DMS153 (cell line): ENCODE measurements around the gene SEMA4D.

Experiments used
- DNase-seq: peaks from one replicate; lab custom pipeline; 2025; lab: John Stamatoyannopoulos, UW

The SEMA4D gene, protein sequence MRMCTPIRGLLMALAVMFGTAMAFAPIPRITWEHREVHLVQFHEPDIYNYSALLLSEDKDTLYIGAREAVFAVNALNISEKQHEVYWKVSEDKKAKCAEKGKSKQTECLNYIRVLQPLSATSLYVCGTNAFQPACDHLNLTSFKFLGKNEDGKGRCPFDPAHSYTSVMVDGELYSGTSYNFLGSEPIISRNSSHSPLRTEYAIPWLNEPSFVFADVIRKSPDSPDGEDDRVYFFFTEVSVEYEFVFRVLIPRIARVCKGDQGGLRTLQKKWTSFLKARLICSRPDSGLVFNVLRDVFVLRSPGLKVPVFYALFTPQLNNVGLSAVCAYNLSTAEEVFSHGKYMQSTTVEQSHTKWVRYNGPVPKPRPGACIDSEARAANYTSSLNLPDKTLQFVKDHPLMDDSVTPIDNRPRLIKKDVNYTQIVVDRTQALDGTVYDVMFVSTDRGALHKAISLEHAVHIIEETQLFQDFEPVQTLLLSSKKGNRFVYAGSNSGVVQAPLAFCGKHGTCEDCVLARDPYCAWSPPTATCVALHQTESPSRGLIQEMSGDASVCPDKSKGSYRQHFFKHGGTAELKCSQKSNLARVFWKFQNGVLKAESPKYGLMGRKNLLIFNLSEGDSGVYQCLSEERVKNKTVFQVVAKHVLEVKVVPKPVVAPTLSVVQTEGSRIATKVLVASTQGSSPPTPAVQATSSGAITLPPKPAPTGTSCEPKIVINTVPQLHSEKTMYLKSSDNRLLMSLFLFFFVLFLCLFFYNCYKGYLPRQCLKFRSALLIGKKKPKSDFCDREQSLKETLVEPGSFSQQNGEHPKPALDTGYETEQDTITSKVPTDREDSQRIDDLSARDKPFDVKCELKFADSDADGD

DNA sequence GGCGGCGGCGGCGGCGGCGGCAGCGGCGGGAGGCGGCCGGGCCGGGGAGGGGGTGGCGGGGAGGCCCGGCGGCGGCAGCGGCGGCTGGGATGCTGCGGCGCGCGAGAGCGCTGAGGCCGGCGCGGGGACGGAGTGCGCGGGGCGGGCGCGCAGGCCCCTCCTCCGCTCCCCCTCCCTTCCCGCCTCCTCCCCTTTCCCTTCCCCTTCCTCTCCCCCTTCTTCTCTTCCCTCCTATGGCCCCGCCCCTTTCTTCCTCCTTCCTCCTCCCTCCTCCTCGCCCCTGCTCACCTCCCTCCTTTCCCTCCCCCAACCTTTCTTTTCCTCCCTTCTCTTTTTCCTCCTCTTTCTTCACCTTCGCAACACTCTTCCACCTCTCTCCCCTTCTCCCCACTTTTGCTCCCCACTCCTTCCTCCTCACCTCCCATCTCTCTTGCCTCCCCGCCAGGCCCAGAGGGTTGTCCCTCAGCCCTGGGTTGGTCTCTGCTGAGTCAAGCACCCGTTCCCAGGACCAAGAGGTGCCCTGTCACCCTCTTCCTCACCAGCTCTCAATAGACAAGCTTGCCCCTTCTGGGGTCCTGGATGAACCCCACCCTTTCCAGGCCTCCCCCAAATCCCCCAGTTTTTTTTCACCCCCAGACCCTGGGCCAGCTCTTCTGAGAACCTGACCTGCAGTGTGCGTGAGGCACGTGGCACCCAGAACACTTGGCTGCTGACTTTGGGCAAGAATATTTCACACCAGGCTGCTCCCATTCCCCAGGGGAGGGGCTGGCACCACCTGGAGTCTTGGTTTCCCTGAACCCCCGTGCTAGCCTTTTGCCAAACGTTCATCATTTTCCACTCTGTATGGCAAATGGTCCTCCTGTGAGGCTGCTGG is at the start of gene SEMA4D:
TSS of gene SEMA4D (minus strand) at position 136 of the 874 bp plus-strand sequence. CDS start 92,657 bp downstream, outside the sequence.
- DNase-seq = peak; percentile 25

DNA sequence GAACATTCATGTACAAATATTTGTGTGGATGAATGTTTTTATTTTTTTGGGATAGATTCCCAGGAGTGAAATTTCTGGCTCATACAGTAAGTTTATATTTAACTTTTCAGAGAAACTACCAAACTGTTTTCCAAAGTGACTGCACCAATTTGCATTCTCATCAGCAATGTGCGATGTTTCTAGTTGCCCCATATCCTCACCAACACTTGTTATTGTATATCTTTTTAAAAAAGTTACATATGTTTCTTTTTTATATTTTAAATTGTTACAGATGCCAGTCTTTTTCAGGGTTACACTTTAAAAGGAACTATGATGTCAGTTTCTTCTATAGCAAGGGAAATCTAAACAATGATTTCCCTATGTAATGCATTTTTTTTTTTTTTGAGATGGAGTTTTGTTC is 49.1 kb upstream of the SEMA4D start:
- DNase-seq = no peak

DNA sequence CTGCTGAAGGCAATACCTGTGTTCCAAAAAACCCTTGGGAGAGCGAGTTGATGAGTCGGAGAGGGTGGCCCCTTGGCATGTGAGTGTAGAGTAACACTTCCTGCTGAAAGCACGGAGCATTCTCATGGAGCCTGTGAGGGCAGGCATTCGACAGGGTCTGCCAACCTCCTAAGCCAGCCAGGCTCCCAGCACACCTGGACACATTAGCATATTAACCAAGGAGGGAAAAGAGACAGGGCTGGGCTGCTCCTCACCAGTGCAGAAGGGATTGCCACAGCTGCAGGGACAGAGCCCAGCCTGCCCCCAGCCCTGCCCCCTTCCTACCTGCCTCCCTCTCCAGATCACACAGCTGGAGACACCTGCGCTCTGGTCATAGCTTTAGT is 46.4 kb upstream of the SEMA4D start:
- no peak for DNase-seq

DNA sequence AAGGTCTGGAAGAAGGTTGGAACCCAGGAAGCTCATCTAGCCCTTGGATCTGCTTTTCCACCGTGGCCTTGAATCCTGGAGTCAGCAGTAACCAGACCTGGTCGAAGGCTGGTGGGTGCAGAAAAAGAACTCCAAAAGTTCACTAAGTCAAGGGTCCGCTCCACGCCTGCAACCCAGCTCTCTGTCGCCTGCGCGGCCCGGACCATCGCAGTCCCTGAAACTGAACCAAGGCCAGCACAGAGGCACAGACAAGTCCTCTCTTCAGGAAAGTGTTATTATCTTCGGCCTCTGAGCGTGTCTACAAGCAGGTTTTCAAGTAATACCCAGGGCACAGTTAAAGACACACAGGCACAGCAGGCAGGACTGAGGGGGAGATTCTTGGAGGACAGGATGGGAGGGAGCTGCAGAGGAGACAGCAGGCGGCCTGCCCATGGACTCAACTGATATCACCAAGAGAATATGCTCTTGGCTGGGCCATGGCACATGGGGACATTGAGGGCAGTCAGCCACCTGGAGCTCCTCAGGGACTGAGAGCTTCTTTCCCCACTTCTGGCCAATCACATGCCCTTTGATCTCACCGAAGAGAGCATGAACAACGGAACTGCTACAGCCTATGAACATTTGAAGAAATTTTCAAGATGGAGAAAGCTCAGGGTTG is 45.8 kb upstream of the SEMA4D start:
- DNase-seq = no peak

DNA sequence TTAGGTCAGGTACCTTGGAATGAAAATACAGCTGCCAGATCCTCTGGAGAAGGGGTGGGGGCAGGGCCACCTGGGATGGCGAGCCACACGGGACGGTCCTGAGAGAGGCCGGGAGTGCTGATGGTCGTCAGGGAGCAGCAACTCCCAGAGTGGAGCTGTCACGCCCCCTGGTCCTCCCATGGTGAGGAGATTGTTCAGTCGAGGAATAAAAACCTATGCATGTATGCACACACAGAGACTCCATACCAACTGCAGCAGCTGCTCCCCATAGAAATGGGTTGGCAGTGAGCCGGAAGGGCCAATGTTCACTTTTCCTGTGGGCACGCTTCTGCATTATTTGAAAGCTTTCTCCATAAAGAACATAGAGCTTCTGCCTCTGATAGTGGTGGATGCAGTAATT is 45.2 kb upstream of the SEMA4D start:
- no peak for DNase-seq

DNA sequence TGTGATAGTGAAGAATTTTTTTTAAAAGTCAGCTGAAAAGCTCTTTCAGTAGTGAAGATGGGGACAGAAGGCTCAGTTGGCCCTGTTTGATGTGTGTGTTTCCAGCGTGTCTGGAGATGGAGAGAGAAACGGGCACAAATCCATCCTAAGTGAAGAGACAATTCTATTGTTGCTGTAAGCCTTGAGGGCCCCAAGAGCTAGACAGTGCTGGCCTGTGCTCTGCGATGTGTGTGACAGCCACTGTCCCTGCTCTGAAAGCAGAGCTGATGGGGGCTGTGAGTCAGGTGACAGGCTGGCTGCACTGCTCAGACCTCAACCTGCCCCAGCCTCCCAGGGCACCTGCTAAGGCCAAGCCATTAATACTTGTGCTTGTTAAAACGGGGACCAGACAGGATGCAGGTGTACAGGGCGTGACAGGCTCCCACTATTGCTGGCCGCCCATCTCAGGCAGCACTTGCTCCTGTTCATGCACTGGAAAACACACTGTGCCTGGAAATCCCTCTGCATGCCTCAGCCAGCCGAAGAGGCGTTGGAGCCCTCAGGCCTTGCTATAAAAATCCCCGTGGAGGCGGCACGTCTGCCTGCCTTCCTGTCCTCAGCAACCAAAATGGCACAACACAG is 44.6 kb upstream of the SEMA4D start:
- peak; percentile 50 for DNase-seq

DNA sequence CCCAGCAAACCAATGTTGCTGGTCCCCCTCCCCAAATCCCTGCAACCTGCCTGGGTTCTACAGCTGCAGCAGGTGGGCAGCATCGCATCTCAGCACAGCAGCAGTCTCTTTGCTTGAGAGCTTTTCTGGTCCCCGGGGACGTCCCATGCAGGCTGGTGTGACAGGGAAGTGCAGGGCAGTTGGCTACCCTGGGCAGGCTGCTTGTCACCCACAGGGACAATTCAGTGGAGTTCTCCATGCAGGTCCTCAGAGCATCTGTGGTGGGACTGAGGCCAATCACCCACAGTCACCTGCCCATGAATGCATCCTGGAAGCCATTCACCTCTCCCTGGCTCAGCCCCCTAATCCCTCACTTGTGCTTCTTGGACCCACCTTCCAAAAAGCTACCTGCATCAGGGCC is 43.9 kb upstream of the SEMA4D start:
- DNase-seq = no peak

DNA sequence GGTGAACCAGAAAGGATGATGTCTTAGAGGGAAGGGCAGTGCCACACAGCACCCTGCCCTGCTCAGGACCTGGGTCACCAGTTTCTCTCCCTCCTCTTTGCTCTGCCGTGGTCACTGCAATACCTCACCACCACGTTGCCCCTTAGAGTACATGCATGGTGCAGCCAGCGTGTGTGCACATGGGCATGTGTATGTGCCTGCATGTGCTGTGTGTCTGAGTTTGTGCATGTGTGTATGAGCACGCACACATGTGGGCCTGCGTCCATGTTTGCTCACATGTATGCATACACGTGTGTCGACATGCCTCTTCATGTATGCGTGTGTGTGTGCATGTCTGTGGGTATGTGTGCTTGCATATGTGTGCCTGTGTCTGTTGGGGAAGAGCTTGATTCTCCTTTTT is 41.5 kb upstream of the SEMA4D start:
- DNase-seq = no peak

DNA sequence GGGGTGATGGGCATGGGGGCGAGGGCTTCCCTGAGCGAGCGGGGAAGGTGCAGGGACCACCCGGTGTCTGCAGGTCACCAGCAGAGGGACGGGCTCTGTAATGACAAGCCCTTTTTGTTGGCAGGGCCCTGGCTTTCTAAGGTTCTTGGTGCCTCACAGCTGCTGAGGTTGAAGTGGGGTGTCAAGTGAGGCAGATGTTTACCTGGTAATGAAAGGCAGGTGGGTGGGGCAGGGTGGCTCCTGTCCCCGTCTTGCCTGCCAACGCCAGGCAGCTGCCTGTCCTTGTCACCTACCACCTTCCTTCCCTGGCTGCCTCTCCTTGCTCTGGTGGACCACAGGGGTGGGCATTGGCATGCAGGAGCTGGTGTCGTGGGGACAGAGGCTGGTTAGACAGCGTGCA is 41.0 kb upstream of the SEMA4D start:
- DNase-seq = peak; percentile 54

DNA sequence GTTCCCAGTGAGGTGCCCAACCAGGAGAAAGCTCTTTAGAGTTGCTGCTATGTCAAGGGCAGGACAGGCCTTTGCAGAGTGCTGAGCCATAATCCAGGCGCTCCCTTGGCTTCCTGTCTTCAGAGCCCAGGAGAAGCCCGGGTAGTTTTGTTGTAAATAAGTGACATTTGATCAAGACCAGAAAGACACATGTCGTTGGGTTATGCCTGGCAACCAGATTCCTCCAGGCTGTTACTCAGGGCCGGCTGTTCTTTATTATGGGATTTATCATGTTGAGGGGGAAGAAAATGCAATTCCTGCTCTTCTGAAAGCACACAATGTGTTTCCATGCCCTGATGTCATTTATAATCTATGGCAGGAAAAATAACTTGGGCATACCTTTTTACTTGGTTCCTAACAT is 39.3 kb upstream of the SEMA4D start:
- no peak for DNase-seq

DNA sequence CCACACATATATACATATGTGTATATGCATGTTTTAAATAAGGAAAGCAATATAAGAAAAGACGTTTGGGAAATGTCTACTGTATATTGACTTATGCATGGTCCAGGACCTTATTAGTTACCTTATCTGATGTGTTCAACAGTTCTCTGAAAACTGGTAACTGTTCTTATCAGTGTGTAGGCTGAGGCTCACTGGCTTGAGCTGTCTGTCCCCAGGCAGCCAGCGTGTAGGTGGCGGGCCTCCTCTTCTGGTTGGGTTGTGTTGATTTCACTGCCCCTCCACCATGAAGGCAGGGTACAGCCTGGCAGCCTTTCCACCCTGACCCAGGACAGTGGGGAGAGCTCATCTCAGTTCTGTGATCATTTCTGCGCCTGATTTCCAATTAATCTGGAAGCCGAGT is 38.7 kb upstream of the SEMA4D start:
- DNase-seq = no peak

DNA sequence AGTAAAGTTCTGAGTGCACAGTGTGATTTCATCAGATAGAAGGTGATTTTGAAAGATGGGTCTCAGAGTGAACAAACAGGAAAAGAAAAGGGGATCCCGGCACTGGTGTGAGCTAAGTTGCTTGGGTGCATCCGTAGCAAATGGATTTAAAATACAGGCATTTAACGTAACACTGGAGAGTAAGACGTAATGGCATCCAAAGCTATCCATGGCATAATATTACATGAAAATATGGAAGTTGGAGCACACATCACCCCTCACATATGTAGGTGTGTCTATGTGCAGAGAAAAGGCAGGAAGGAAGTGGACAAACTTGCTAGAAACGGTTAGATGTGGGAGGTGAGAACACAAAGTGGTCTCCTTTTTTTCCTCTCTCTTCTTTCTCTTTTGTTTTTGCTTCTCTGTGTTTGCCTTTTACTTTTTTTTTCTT is 38.2 kb upstream of the SEMA4D start:
- DNase-seq = no peak

DNA sequence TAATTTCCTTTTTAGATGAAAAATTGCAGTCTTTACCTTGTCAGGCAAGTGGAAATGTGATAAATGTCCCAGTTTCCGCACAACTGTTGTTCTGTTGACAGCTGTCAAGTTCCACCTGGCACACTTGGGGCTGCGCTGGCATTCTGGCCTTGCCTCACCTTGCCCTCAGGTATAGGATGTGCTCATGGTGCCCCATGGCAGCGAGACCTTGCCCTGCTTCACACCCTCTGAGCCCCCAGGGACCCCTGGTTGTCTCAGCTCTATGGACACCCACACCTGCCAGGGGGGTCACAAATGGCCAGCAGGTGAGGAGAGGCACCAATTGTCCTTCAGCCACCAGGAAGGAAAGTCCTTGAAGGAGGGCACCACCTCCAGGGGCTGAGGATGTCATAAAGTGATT is 37.5 kb upstream of the SEMA4D start:
- DNase-seq = no peak

DNA sequence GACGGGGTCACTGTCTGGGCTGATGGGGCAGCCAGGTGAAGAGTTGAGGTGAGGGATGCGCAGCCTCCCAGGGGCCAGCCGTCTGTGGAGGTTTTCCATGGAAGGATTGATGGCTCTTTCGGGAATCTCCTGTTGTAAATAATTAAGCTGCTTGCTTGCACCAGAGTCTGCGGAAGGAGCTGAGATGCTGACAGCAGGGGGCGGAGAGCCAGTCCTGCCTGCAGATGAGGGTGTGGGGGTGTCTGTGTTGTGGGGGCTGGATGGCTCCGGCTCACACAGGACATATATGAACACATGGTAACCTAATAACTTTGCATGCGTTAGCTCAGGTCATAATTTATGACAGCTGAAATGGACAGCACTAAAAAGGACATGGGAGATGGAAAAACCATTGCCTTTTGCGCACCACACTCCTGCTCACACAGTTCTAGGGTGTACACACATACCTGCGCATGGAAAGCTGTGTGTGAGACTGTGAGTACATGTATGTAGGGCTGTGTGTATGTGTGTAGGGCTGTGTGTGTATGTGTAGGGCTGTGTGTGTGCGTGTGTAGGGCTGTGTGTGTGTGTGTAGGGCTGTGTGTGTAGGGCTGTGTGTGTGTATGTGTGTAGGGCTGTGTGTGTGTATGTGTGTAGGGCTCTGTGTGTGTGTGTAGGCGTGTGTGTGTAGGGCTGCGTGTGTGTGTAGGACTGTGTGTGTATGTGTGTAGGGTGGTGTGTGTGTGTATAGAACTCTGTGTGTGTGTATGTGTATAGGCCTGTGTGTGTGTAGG is 36.8 kb upstream of the SEMA4D start:
- DNase-seq = no peak

DNA sequence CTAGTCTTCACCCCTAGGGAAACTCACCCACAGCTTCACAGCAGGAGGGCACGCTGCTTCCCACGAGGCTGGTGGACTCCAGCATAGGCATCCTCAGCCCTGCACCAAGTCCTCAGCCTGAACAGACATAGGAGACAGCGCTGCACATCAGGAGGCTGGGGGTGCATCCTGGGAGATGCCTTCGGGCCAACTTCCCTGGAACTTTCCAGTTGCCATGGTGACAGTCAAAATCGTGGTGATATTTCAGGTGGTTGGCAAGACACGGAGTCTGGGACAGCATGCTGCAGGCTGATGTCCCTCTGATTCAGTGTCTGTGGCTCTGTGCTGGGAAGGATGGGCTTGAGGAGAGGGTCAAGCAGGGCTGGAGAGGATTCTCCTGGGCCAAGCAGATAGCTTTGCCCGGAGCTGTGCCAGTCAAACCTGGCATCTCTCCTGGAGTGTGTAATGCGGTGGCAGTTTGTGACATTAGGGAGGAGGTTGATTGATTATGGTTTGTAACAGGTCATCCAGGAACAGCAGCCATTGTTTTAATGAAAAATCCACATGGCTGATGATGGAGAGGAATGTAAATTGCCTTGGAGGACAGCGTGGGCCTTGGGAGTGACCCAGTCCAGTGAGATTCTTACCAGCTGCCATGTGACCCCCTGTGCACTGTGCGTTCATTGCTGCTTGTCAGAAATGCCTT is 35.6 kb upstream of the SEMA4D start:
- DNase-seq = no peak

DNA sequence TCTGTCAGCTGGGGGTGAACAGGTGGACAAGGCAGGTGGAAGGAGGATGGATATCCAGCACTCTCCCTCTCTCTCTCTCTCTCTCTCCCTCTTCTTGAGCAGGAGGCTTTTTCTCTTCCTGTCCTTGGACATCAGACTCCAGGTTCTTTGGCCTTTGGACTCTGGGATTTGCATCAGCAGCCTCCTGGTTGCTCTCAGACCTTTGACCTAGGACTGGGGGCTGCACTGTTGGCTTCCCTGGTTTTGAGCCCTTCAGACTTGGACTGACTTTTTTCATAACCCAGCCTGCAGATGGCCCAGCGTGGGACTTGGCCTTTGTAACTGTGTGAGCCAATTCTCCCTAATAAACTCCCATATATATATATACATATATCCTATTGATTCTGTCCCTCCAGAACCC is 35.0 kb upstream of the SEMA4D start:
- no peak for DNase-seq

DNA sequence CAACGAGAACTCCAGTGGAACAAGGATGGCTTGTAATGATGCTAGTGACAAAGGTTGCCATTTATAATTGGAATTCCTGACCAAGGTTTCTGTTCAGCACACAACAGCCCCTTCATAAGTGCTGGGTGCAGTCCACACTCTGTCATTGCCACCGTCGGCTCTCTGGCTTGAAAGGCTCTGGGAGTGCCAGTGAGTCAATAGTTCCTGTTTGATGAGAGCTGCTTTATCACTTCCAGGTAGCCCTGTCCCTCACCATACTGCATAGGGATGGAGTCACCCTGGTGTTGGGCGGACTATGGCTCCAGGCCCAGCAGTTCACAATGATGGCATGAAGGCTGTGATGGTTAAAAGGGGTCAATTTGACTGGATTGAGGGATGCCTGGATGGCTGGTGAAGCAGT is 34.6 kb upstream of the SEMA4D start:
- no peak for DNase-seq

DNA sequence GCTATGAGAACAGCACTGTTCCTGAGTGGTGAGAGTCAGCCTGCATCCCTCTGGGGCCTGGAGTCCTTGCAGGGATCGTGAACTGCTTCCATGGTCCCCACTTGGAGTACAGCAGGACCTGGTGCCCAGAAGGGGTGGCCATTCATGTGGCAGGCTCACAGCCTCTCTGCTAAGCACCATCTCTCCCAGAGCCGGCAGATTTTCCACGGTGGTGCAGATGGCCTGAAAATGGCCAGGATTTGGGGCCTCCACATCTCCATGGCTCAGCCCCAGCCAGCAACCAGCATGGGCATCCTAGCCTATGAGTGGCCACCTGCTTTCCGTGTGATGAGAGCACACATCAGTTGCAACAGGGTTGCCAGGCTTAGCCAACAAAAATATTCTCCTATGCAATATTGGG is 33.9 kb upstream of the SEMA4D start:
- DNase-seq = no peak

DNA sequence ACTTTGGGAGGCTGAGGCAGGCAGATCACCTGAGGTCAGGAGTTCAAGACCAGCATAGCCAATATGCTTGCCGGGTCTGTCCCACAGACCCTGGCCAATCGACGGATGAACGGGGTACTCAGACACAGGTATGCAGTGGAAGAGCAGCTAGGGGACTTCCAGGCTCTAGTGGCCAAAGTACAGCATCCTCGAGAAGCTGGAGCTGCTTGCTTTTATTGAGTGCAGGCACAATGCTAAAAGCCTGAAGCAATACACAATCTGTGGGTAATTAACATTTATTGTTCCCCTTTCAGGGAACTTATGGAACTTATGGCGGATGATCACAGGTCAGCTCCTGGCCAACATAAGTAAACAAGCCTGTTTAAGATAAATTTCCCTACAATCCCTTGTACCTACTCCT is 32.8 kb upstream of the SEMA4D start:
- no peak for DNase-seq
